ENCODE results near the gene MYH15. TPM values are rescaled to one million over a fixed set of nuclear protein-coding genes. Genes with fewer than 3 reads are reported as not detected.

Gene MYH15
- polyA plus RNA-seq, 1 donor = 0.63 TPM

DNA sequence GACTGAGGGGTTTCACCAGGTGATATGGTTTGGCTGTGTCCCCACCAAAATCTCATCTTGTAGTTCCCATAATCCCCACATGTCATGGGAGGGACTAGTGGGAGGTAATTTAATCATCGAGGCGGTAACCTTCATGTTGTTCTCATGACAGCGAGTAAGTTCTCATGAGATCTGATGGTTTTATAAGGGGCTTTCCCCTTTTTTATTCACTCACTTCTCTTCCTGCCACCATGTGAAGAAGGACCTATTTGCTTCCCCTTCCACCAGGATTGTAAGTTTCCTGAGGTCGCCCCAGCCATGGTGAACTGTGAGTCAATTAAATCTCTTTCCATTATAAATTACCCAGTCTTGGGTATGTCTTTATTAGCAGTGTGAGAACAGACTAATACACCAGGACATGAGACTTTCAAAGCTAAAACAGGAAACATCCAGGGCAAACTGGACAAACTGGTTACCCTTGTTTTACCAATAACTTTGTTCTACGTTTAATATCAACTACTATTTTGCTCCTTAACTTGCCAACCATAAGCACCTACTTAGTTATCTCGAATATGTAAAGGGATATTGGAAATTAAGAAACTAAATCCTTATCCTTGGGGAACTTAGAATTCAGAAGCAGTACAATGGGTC lies 98.2 kb downstream of the MYH15 start:
- no peak for DNase-seq

GRCh38 chr3:108410531-108410984 lies 99.8 kb downstream of the MYH15 start:
- no peak for DNase-seq

DNA sequence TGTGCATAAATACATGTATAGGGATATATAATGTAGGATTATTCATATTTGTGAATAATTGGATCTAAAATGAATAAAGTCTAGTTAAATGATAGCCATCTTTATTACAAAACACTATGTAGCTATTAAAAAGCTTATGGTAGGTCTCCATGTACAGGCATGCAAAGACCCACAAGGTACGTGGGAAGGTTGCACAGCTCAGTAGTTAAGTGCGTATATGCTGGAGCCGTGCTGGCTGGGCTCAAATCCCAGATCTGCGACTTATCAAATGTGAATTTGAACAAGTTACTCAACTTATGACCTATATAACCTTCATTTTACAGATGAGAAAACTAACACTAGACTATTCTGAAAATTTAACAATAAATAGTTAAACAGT lies 100.6 kb downstream of the MYH15 start:
- DNase-seq = no peak

GRCh38 chr3:108408883-108409799 lies 101.3 kb downstream of the MYH15 start:
- DNase-seq = no peak

DNA sequence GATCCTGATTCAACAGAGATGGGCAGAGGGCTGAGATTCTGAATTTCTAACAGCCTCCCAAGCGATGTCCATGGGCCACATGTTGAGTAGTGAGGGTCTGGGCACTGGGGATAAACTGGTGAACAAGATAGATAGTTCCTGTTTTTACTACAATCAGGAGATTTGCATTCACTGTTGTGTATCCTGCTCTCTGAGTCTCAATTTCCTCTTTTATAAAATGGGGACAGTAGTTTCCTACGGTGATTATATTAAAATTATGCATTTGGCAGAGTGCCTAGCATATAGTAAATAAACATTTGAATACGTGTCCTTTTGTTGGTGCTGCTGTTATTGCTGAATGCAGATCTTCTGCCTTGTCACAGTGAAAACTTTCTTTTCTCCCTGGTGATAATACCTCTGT lies 102.5 kb downstream of the MYH15 start:
- no peak for DNase-seq

- peak; percentile 61 for DNase-seq
Measured at GRCh38 chr3:108406661-108407206, 103.7 kb downstream of the MYH15 start.

DNA sequence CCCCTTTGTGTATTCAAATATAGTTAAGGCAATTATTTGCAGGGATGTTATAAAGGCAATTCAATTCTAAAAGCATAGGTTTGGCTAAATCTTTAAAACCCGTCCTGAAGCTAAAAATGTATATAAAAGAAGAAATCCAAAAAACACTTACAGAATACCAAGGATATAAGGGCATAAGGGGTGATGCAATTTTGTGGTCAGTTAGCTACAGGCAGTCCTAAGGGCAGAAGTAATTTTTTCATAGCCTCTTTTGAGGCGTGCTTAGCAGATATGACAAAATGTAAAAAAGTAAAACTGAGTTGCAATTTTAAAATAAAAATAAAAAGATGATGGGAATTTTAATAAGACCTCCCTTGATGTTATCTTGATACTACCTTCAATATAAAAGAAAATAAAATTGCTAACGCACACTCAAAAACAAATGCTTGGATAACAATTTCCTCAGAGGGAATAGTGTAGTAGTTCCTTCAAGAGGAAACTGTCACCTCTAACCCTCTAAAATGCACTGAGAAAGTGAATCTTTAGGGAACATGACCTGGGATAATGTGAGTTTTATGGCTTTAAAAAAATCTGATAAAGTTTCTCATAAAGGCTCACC lies 104.2 kb downstream of the MYH15 start:
- DNase-seq = no peak

DNA sequence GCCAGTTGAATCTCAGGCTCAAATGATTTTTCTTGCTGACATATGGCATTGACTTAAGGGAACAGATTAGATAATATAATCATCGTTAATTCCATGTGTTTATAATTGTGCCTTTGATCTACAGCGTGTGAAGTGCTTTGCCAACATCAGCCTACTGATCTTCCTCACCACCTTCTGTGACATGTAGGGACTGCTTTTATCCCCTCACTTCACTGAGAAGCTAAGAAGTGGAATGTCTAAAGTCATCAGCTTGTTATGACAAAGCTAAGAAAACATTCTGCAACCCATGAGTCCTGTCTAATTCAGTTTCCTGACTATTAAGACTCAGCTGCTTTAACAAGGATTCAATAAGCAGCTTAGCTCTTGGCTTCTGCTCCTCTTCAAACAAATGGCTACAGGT lies 106.0 kb downstream of the MYH15 start:
- no peak for DNase-seq

GRCh38 chr3:108403686-108404345 lies 106.6 kb downstream of the MYH15 start:
- DNase-seq = no peak

DNA sequence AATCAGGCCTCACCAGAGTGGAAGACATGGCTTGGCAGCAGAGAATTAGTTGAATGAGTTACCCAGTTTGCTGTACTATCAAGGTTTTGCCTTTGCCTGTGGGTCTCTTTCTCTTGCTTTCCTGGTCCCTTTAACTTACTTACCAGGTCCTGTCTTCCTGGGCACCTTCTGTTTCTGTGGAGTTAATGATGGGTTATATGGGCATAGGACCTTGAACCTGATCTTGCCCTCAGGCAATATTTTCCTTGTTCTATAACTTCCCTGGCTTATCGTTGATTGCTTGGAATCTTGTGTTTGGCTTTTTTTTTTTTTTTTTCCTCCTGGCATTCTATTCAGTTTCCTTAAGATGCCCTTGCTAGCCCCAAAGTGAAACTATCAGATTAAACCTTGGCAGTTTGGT lies 107.2 kb downstream of the MYH15 start:
- no peak for DNase-seq

GRCh38 chr3:108401836-108402235 lies 108.6 kb downstream of the MYH15 start:
- no peak for DNase-seq

DNA sequence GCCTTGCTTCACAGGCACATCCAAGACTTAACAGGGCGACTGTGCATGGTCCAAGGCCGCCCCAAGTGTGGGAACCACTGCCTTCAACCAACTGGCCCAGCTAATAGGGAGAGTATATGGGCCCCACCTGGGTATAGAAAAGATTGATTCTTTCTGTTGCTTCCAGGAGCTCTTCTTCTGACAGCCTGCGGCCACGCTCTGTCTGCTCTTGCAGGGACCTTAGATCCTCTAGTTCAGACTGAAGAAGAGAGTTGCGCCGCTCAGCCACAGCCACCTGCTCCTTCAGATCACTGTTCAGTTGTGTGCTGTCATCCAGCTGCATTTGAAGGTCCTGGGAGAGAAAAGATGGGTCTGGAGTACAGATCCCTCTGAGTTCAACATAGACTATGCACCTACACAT lies 111.9 kb downstream of the MYH15 start:
- no peak for DNase-seq

GRCh38 chr3:108396336-108396735 lies 114.1 kb downstream of the MYH15 start:
- DNase-seq = no peak

DNA sequence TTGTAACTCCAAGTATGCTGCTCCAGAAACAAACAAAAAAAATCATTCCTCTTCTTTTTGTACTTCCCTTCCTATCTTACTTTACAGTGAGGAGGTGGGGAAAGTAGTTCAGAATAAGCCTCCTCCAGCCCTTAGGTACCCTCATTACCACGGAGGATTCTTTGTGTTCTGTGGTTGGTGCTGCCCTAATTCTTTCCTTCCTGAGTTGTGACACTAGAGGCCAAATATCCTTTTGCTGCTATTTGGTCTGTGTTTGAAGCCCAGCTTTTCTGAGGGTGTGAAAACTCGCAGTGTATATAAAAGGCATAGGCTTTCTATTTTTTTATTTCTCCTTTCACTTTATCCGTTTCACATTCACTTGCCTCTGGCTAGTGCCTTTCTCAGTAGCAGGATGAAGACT lies 115.8 kb downstream of the MYH15 start:
- no peak for DNase-seq

- DNase-seq = no peak
Measured at GRCh38 chr3:108394016-108394415, 116.4 kb downstream of the MYH15 start.

- DNase-seq = no peak
Measured at GRCh38 chr3:108393128-108393900, 117.1 kb downstream of the MYH15 start.

DNA sequence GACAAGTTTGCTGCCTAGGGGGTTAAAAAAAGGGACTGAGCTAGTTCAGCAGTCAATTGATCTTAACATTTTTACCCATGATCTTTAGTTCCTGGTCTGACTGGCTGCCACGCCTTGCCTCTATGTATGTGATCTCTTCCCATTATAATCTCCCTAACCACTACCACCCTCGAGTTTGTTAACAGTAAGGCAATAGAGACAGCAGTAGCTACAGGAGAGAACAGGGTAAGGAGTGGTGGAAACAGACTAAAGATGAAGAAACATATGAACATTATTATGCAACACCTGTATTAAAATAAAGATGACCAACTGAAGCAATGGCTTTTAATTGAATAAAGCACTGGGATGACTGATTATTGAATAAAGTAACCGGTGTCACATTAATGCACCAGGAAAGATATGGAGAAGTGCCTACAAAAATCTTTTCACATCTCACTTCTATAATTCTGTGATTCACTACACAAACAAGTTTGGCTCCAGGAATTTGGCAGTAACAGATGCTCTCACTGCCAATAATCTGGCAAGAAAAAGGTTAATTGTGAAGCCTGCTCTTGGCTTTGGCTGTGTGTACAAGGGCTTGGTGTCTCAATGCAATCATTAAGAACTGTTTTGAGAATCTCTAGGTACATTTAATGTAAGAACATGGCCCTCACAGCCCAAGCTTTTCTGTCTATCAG lies 118.3 kb downstream of the MYH15 start:
- DNase-seq = no peak

DNA sequence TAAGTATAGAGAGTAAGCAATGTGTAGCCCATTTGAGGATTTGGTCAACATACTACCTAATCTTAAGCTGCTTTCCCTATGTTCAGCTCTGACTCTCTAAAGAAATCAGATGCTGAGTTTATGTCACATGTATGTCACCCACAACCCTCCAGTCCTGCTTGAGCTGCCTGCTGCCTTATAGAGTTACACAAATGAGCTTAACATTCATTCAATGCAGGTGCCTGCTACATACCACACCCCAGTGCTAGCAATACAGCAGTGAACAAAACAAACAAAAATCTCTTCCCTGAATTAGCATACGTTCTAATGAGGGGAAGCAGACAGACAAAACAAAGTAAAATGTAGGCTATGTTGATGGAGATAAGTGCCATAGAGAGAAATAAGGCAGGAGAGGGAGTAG lies 121.0 kb downstream of the MYH15 start:
- DNase-seq = no peak

- DNase-seq = no peak
Measured at GRCh38 chr3:108388136-108389132, 122.0 kb downstream of the MYH15 start.

DNA sequence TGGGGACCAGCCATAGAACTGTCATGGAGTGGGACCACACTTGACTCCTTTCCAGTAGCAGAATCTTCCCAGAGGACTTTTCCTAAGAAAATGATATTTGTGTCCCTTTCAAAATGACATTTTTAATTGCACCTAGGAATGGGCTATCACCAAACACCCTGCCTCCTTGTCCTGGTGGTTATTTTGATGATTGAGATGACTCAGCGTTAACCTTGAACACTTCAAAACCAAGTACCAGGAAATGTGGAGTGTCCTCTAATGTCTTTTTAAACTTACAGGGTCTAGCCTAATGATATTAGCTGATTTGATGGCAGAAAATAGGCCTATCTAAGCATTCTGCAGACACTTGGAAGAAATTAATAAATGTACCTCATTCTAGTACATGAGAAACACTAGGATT lies 123.3 kb downstream of the MYH15 start:
- DNase-seq = no peak
